HS-5 (cell line): ENCODE results near the gene NCOA6.

Experiments
- DNase-seq: peaks from one replicate; pipeline ENCODE4 v3.0.0-alpha.2; 2012; ENCODE audit warnings: low read depth

The NCOA6 gene

DNA sequence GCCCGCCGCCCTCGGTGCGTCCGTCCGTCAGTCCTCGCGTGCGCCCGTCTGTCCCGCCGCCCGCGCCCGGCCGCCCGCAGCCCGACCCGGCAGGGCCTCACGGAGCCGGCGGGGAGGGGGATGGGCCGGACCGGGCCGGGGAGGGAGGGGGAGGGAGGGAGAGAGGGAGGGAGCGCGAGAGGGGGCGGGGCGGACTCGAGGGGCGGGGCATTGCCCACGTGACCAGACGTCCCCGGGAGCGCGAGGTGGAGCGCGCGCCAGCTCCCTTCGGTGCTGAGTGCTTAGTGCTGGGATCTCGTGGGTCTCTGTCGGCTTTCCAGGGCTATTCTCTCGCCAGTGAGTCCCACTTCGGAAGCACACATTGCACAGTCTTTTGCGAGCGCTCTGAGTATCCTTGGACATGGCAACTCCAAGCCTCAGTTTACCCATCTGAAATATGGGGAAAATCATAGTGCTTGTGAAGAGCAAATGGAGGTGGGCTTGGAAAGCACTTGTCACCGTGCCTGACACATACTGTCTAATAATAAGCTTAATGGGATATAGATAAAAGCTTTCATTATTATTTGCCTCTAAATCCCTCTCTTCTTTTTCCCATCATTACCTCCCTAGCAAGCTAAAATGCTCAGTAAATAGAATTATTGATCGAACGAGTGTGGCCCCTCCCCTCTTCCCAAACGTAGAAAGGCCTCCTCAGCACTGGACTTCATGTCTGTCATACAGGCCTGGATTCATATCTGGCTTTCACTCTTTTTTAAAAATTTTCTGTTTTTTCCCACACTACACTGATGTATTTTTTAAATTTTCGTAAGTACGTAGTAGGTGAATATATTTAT, at the start of gene NCOA6:
Gene NCOA6 (minus strand): TSS at position 122 of the 833 bp plus-strand sequence. CDS start 43,296 bp downstream, outside the sequence.
- no peak for DNase-seq

DNA sequence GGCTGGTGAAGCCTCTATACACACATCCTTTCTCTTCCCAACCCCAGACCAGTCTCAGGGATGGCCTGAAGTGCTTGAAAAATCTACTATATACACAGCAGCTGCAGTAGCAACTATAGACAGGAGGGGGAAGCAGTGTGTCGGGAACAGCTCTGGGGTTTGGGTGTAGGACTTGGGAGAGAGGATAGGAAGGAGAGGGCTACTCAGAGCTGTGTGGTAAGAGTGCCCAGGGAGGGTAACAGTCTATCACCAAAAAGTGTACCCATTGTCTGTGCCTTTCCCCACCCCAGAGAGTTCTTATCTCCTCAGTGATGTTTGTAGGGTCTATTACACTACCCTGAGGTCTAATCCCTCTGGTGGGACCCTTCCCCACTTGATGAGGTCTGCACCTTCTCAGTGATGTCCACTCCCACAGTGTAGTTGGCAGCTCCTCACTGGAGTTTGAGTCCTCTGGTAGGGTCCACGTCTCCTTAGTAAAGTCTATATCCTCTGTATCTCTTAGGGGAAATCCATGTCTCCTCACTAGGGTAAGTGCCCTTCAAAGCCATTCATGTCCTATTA, 48.7 kb upstream of the NCOA6 start:
- DNase-seq: peak; percentile 67

DNA sequence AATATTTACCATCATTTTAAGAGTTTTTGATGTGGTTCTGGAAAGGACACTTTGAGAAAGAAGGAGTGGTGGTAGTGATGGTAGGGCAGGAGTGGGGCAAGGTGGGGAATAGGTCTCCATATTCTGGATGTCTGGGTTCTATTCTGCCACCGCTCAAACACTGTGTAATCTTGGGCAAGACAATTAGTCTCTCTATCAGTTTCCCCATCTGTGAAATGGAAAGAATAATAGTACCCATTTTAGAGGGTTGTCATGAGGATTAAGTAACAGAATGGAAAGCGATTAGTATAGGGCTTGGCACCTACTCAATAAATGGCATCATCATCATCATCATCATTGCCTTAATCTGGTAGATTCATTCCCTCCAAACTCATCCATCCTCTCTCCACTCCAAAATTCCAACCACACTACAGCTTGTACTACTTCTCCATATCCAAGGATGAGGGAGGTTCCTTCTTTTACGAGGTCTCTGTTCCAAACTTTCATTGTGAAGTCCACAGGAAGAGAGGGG, 48.2 kb upstream of the NCOA6 start:
- DNase-seq: no peak

DNA sequence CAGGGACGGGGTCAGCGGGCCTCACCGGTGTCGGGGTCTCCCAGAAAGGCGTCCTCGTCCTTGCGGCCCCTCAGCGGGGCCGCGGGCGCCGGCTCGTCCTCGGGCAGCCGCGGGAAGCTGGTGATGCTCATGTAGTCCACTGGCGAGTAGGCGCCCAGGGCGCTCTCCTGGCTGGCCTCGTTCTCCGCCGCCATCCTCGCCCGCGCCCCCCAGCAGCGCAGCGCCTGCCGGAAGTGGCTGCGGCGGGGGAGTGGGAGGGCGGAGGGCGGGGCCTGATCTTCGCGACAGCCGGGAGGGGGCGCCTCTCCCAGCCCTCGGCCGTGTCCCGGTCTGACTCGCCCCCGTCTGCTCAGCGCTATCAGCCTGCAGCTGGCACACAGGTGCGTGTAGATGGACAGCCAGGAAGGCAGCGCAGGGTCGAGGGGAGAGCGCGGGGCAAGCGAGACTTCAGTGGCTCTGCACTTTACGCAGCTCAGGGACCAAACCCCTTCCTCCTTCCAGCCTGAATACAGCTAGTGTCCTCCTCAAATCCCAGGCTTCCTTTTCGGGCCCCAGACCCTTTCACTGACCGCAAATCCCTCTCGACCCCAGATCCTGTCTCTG, 47.3 kb upstream of the NCOA6 start, which contains the start of gene GGT7:
Gene GGT7 (minus strand): TSS at position 235 of the 603 bp plus-strand sequence. CDS start 41 bp downstream, at position 194.
- no peak for DNase-seq

DNA sequence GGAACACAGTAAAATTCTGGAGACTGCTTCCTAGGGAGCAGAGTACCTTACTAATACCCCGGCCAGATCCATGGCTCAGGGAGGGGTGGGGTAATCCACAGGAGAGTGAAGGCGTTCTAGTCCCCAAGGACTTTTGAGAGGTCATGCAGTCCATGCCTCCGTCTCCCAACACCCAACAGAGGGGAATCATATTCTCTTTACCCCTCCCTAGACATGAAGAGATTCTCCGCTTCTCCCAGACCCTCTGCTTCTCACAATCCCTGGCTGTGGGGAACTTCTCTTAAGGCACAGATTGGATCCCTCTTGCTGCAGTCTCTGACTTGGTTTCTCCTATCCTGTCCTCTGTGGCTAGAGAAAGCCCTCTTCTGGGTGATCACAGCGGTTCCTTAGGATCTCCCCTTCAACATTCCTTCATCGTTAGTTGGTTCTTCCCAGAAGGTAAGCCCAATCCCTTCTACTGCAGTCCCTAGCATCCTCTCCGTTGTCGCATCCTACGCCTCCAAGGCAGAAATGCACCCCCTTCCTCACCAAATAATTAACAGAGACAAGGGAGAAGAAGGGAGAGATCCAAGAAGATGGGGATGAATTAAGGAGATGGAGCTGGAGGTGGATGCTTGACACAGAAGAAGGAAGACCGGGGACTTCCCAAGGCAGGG, 46.6 kb upstream of the NCOA6 start:
- no peak for DNase-seq

DNA sequence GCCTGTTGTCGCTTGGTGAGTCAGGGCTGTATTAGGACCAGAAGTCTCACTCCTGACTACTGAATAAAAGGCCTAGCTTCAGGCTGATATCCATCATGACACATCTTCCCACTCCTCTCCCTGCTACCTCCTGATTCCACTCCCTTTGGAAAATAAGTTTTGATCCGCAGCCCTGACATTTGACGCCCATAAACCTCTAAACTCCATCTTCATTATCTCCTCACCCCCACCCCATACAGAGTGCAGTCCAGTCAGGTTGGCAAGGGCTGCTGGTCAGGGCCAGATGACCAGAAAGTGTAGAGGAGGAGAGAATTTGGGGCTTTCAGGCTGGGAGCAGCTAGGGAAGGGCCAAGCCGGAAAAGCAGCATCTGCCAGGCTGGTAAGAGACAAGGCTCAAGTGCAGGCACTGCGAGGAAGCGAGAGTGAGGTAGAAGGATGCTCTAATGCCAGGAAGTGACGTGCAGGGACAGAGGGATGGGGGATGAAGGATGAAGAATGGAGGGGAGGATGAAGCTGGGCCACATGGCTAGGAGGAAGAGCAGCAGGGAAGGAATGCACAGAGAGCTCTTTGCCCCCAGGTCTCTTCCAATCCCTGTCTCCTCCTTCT, 46.0 kb upstream of the NCOA6 start:
- no peak for DNase-seq

DNA sequence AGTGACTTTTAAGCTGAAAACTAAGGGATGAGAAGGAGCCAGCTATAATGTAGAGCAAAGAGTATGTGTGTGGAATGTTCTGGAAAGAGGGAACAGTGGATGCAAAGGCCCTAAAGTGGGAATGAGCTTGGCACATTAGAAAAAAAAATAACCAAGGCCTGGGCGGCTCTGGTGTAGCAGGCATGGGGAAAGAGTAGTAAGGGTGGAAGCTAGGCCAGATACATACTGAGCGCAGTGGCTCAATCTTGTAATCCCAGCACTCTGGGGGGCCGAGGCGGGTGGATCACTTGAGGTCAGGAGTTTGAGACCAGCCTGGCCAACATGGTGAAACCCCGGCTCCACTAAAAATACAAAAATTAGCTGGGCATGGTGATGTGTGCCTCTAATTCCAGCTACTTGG, 38.8 kb upstream of the NCOA6 start:
- no peak for DNase-seq

DNA sequence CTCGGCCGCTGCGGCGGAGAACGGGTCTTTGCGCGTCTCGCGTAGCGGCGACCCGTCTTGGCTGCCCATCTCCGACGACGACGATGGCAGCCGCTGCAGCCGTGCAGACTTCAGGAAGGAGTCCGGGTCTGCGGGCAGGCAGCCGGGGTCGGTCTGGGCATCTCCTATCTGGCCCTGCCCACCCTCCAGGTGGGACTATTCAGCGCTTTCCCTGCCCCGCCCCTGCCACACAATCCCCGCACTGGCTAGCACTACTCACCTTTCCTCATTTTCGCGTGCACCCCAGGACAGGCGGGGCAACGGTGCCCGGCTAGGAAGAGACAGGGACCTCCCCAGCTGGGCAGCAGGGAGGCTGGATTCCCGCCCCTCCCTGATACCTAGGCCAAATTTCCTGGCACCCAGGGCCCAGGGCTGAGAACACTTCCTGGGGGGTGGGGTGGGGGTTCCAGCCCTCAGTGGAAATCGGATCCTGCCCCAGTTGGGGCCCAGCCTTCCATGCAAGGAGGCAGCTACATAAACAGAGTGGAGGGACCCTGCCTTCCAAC, 38.0 kb upstream of the NCOA6 start:
- DNase-seq: no peak

DNA sequence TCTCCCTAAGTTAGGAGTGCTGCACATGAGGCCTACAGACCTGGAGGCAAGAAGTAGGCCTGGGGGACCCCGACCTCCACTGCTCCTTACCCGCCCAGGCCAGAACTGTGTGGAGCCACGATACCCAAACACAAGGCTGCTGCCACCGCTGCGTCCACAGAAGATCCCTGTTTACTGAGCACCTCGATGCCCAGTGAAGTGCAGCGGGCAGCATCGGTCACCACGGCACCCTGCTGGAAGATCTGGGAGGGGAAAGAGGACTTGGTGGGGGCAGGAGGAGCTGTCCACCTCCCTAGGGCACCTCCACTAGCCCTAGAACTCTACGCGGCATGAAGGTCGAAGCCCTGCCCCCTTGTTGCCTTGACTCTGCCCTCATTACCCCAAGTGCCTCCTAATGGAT, 37.3 kb upstream of the NCOA6 start:
- no peak for DNase-seq

DNA sequence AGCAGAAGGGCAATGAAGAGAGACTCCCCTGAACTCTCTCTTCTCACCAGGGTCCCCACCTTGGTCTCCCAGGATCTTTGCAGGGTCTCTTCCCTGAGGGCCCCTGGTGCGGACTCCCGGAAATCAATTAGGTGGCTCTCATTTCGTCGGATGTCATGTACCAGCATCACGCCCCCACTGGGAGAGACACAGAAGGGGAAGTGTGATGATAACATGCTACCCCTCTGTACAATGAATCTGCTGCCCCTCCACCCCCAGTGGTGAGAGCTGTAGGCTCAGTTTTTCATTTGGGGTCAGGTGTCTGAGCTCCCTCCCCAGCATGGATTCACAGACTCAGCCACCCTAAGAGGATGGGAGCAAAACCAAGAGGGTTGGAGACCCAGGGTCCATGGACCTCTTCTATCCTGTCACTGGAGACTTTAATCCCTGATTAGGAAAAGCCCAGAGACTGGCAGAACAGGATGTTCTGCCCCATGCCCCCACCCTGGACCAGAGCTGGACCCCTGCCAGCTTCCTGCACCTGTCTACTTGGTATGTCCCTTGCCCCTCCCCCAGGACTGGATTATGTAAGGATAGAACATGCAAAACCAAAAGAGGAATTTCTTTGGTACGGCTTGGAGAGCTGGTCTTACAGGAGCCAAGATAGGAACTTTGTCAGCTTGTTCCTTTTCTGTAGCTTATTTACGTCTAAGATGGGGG, 36.1 kb upstream of the NCOA6 start:
- no peak for DNase-seq

DNA sequence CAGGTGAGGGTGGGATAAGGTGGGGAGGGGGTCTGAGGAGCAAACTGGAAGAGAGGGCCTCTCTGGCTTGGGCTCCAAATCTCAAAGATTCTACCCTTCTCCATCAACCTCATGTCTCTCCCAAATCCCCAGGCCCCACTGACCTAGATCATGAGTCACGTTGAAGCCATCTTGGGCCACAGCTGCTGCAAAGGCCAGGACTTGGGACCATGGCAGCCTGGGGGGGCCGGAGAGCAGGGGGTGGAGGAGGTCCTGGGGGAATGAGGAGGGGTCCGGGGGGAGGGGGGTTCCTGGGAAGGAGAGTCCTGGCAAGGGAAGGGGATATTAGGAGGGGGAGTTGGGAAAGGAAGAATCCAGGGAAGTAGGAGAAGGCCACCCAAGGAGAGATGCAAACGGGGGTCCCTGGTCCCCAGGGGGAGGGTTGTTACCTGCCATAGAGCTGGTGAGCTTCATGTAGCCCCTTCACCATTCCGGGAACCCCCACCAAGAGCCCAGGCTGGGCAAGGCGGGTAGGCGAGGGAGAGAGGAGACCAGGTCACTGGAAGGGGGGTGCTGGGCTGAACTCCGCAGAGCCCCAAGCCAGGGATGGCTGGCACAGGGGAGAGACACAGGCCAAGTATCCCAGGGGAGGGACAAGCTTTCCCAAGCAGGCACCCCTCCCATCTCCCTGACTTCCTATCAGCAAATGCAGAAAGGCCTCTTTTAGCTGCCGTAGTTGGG, 34.5 kb upstream of the NCOA6 start:
- DNase-seq: no peak

DNA sequence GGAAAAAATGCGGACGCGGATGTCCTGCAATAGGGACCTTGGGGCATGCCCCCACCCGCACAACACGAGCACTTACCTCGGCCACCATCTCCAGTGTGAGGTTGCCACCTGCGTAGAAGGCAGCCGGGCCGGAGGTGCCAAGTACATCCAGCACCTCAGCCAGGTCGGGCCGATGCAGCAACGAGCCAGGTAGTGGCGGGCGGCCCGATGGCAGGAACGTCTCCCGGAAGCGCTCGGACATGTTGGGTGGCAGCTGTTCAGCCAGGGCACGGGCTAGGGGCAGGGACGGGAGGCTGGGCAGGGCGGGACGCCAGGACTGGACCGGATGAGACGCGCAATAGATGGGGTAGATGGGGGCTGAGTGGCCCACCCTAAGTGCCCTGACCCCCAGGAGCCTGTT, 33.9 kb upstream of the NCOA6 start:
- DNase-seq: no peak

DNA sequence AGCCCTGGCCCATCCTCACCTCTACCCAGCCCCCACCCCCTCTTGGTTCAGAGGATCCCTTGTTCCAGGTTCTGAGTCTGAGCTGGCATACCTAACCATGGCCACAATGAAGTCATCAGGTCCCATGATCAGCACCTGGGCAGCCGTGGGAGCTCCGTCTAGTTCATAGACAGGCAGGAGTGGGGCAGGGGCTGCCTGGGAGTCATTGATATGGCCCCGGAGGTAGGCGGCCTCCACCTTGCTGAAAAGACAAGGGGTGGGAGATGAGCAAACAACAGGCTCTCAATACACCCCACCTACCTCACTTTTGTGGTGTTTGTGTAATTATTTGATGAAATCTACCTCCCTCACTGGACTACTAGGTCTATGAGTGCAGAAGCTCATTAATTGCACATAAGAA, 26.8 kb upstream of the NCOA6 start:
- no peak for DNase-seq

DNA sequence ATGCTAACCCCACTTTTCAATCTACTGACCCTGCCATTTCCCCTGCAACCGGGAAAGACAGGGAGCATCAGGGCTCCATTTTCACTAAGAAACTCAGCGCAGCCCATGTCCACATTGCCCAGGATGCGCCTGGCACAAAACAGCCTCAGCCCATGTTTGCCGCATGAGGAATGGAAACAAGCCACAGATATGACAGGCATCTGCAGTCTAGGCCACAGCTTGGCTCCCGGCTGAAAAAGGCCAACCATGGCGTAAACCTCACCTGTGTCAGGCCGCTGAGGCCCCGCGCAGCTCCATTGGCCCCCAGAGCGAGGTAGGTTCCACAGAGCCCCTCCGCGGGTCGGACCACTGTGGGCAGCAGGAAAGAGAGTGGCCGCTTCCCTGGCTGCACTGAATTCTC, 25.5 kb upstream of the NCOA6 start:
- no peak for DNase-seq

DNA sequence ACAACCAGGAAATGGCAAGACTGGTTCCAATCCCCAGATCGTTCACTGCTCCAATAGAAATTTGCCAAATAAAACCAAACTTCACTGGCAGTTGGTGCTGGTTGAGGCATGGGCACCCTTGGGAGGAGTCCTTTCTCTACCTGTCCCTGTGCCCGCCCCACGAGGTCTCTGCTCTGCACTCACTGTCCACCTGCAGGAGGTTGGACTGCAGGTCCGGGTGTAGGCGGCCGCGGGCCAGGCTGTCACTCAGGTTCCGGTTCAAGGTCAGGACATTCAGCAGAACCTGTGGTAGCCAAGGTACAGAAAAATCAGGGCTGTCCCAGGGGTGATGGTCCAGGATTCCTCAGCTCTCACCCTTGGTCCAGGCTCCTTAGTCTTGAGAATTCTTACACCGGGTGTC, 24.3 kb upstream of the NCOA6 start:
- DNase-seq: no peak

DNA sequence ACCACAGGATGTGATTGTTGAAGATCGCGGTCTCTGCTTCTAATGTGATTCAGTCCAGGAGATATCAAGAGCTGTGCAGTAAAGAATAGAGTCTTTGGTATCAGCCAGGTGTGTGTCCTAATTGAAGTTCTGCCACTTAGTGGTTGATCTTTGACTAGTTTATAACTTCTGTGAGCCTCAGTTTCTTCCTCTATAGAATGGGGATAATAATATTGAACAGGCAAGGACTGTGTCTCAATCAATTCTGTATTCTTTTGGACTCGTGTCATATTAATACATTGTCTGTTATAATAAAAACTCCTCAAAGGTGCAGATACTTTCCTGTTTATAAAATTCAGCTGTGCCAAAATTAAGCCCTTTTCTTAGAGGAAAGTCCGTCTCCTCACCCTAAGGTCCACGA, 23.1 kb upstream of the NCOA6 start:
- no peak for DNase-seq

DNA sequence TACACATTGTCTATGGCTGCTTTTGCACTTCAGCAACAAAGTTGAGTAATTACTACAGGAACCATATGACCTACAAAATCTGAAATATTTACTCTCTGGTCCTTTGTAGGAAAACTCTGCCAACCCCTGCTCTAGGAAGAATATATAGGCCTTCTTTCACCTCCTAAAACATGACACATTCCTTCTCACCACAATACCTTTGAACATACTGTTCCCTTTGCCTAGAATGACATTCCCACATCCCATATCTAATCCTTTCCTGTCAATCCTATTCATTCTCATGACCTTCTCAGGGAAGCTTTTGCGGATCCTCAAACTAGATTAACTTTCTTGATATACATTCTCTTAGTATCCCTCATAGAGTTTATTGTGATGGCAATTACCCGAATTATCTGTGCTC, 18.0 kb upstream of the NCOA6 start:
- DNase-seq: no peak

DNA sequence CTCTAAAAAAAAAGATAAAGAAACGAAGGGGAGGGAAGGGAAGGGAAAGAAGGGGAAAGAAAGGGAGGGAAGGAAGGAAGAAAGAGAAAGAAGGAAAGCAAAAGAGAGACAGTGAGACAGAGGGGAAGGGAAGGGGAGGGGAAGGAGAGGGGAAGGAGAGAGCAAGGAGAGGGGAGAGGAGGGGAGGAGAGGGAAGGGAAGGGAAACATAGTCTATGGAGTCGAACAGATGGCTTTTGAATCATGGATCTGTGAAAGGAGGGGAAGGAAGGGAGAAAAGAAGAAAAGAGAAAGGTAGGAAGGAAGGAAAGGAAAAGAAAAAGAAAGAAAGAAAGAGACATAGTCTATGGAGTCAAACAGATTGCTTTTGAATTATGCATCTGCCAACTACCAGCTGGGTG, 16.7 kb upstream of the NCOA6 start:
- no peak for DNase-seq

DNA sequence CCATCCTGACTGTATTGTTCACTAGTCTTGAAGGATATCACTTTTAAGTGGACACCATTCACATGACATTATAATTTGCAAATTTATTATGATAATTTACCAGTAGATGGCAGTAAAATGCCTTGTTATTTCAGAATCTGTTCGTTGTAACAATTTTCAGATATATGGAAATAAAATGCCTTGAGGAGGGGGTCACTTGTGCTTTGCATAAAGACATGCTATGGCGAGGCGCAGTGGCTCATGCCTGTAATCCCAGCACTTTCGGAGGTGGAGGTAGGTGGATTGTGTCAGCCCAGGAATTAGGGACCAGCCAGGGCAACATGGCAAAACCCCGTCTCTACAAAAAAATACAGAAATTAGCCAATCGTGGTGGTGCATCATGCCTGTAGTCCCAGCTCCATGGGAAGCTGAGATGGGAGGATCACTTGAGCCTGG, 9.0 kb upstream of the NCOA6 start:
- DNase-seq: peak; percentile 42

DNA sequence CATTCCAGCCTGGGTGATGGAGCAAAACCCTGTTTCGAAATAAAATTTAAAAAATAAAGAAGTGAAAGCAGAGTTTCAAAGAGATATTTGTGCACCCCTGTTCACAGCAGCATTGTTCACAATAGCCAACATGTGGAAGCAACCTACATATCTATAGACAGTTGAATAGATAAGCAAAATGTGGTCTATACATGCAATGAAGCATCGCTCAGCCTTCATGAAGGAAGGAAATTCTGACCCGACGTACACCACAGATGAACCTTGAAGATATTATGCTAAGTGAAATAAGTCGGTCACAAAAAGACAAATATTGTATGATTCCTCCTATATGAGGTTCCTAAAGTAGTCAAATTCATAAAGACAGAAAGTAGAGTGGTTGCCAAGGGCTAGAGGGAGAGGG, 6.5 kb upstream of the NCOA6 start:
- DNase-seq: no peak

DNA sequence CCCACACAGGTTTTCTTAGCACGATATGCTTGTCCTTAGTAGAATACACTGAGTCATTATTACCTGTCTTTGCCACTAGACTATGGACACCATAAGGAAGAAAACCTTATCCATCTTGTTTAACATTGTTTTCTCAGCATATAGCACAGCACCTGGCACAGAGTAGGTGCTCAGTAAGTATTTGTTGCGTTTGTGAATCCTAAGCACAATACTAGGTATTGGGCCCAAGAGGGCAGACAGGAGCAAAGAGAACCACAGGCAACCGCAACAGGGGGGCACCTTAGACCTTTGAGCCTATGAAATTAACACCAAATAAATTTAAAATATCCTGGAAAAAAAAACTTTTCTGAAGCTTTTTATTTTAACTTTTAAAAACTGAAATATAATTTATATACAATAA, 3.7 kb upstream of the NCOA6 start:
- no peak for DNase-seq
